Measurements from ENCODE around the gene POMC.
"Not testable (repeated sequence)": the region's sequence is repeated elsewhere in the genome, so short reads cannot be mapped to it uniquely, and the experiment has no call there.

POMC gene

GRCh38 chr2:25161055-25161781 lies 7.2 kb downstream of the POMC start:
- peak overlapping the region; percentile 79 for H3K4me3 Mint-ChIP-seq
- H3K27ac Mint-ChIP-seq, result peak overlapping the region; percentile 72
- H3K36me3 Mint-ChIP-seq, result peaks cover 2% of the 10 kb centered on the region
- no peaks in the 10 kb centered on the region for H3K27me3 Mint-ChIP-seq
- H3K9me3 Mint-ChIP-seq, result no peaks in the 10 kb centered on the region
- peaks cover 28% of the 10 kb centered on the region for H3K4me1 Mint-ChIP-seq

- Mint-ChIP-seq H3K4me1 (peaks cover 20% of the 10 kb centered on the region), H3K36me3 (peaks cover 2% of the 10 kb centered on the region), H3K9me3 (no peaks in the 10 kb centered on the region), H3K27me3 (no peaks in the 10 kb centered on the region), H3K4me3 (peak overlapping the region; percentile 79), H3K27ac (peak overlapping the region; percentile 14)
Observed at GRCh38 chr2:25160376-25160775, 8.0 kb downstream of the POMC start.

GRCh38 chr2:25159949-25160348 lies 8.4 kb downstream of the POMC start:
- no peaks in the 10 kb centered on the region for H3K27me3 Mint-ChIP-seq
- H3K36me3 Mint-ChIP-seq, result peaks cover 2% of the 10 kb centered on the region
- H3K9me3 Mint-ChIP-seq, result no peaks in the 10 kb centered on the region
- peaks cover 17% of the 10 kb centered on the region for H3K4me1 Mint-ChIP-seq
- H3K4me3 Mint-ChIP-seq, result peak overlapping the region; percentile 79
- H3K27ac Mint-ChIP-seq, result peak overlapping the region; percentile 14

- Mint-ChIP-seq H3K9me3 (no peaks in the 10 kb centered on the region), H3K27me3 (no peaks in the 10 kb centered on the region)
Observed at GRCh38 chr2:25158096-25158852, 10.1 kb downstream of the POMC start.

GRCh38 chr2:25155401-25155800 lies 13.0 kb downstream of the POMC start:
- Mint-ChIP-seq H3K4me1 (peaks cover 10% of the 10 kb centered on the region), H3K27ac (no peak overlapping the region), H3K4me3 (no peak overlapping the region), H3K9me3 (no peaks in the 10 kb centered on the region), H3K36me3 (no peaks in the 10 kb centered on the region), H3K27me3 (no peaks in the 10 kb centered on the region)

More at GRCh38 chr2:25158096-25158852, 10.1 kb downstream of the POMC start:
- Mint-ChIP-seq H3K36me3 (peaks cover 2% of the 10 kb centered on the region), H3K4me3 (no peak overlapping the region), H3K4me1 (peaks cover 17% of the 10 kb centered on the region), H3K27ac (no peak overlapping the region)

- Mint-ChIP-seq H3K27ac (no peak overlapping the region), H3K9me3 (no peaks in the 10 kb centered on the region), H3K4me1 (no peaks in the 10 kb centered on the region), H3K36me3 (no peaks in the 10 kb centered on the region), H3K27me3 (no peaks in the 10 kb centered on the region), H3K4me3 (no peak overlapping the region)
Observed at GRCh38 chr2:25151718-25152117, 16.7 kb downstream of the POMC start.

GRCh38 chr2:25150993-25151392 lies 17.4 kb downstream of the POMC start:
- not testable (repeated sequence) for H3K4me3 Mint-ChIP-seq, H3K27ac Mint-ChIP-seq, H3K36me3 Mint-ChIP-seq, H3K27me3 Mint-ChIP-seq, H3K4me1 Mint-ChIP-seq, H3K9me3 Mint-ChIP-seq

- H3K27ac Mint-ChIP-seq, result no peak overlapping the region
- H3K9me3 Mint-ChIP-seq, result no peaks in the 10 kb centered on the region
- no peak overlapping the region for H3K4me3 Mint-ChIP-seq
- H3K4me1 Mint-ChIP-seq, result no peaks in the 10 kb centered on the region
- H3K27me3 Mint-ChIP-seq, result peaks cover 3% of the 10 kb centered on the region
- H3K36me3 Mint-ChIP-seq, result no peaks in the 10 kb centered on the region
Observed at GRCh38 chr2:25149646-25150045, 18.7 kb downstream of the POMC start.

- Mint-ChIP-seq H3K36me3 (no peaks in the 10 kb centered on the region), H3K4me3 (no peak overlapping the region), H3K27ac (no peak overlapping the region), H3K9me3 (no peaks in the 10 kb centered on the region), H3K27me3 (peaks cover 3% of the 10 kb centered on the region), H3K4me1 (no peaks in the 10 kb centered on the region)
Observed at GRCh38 chr2:25146896-25147295, 21.5 kb downstream of the POMC start.

- H3K4me3 Mint-ChIP-seq, result no peak overlapping the region
- H3K9me3 Mint-ChIP-seq, result no peaks in the 10 kb centered on the region
- peaks cover 3% of the 10 kb centered on the region for H3K27me3 Mint-ChIP-seq
- H3K36me3 Mint-ChIP-seq, result no peaks in the 10 kb centered on the region
- H3K27ac Mint-ChIP-seq, result no peak overlapping the region
- H3K4me1 Mint-ChIP-seq, result no peaks in the 10 kb centered on the region
Observed at GRCh38 chr2:25145803-25146202, 22.6 kb downstream of the POMC start.

- no peaks in the 10 kb centered on the region for H3K36me3 Mint-ChIP-seq
- no peaks in the 10 kb centered on the region for H3K9me3 Mint-ChIP-seq
- no peak overlapping the region for H3K4me3 Mint-ChIP-seq
- peaks cover 5% of the 10 kb centered on the region for H3K27me3 Mint-ChIP-seq
- no peak overlapping the region for H3K27ac Mint-ChIP-seq
- H3K4me1 Mint-ChIP-seq, result no peaks in the 10 kb centered on the region
Observed at GRCh38 chr2:25141120-25141519, 27.3 kb downstream of the POMC start.

- not testable (repeated sequence) for H3K4me3 Mint-ChIP-seq, H3K27me3 Mint-ChIP-seq, H3K36me3 Mint-ChIP-seq, H3K9me3 Mint-ChIP-seq, H3K4me1 Mint-ChIP-seq, H3K27ac Mint-ChIP-seq
Observed at GRCh38 chr2:25140535-25140934, 27.8 kb downstream of the POMC start.

- no peak overlapping the region for H3K27ac Mint-ChIP-seq
- no peak overlapping the region for H3K4me3 Mint-ChIP-seq
- H3K4me1 Mint-ChIP-seq, result peaks cover 8% of the 10 kb centered on the region
- no peaks in the 10 kb centered on the region for H3K36me3 Mint-ChIP-seq
- peaks cover 39% of the 10 kb centered on the region for H3K27me3 Mint-ChIP-seq
- no peaks in the 10 kb centered on the region for H3K9me3 Mint-ChIP-seq
Observed at GRCh38 chr2:25132693-25133092, 35.7 kb downstream of the POMC start.

- H3K4me3 Mint-ChIP-seq, result peak overlapping the region; percentile 39
- H3K4me1 Mint-ChIP-seq, result peaks cover 8% of the 10 kb centered on the region
- peaks cover 39% of the 10 kb centered on the region for H3K27me3 Mint-ChIP-seq
- no peaks in the 10 kb centered on the region for H3K36me3 Mint-ChIP-seq
- no peak overlapping the region for H3K27ac Mint-ChIP-seq
- no peaks in the 10 kb centered on the region for H3K9me3 Mint-ChIP-seq
Observed at GRCh38 chr2:25132299-25132635, 36.1 kb downstream of the POMC start.

- H3K4me3 Mint-ChIP-seq, result peak overlapping the region; percentile 51
- H3K9me3 Mint-ChIP-seq, result no peaks in the 10 kb centered on the region
- H3K27me3 Mint-ChIP-seq, result peaks cover 39% of the 10 kb centered on the region
- H3K36me3 Mint-ChIP-seq, result no peaks in the 10 kb centered on the region
- H3K4me1 Mint-ChIP-seq, result peaks cover 8% of the 10 kb centered on the region
- no peak overlapping the region for H3K27ac Mint-ChIP-seq
Observed at GRCh38 chr2:25131567-25132298, 36.6 kb downstream of the POMC start.

GRCh38 chr2:25131253-25131566 lies 37.2 kb downstream of the POMC start:
- H3K9me3 Mint-ChIP-seq, result no peaks in the 10 kb centered on the region
- peak overlapping the region; percentile 51 for H3K4me3 Mint-ChIP-seq
- peaks cover 36% of the 10 kb centered on the region for H3K27me3 Mint-ChIP-seq
- H3K27ac Mint-ChIP-seq, result no peak overlapping the region
- H3K36me3 Mint-ChIP-seq, result no peaks in the 10 kb centered on the region
- peaks cover 8% of the 10 kb centered on the region for H3K4me1 Mint-ChIP-seq

Measured in activated naive CD4-positive, alpha-beta T cell treated with anti-CD3 and anti-CD28 coated beads, Interleukin-2, amount 50 U/mL, for 24 hours (primary cell).